Measurements from ENCODE around the gene IGSF22. TPM values are rescaled to one million over a fixed set of nuclear protein-coding genes. Genes with fewer than 3 reads are reported as not detected.

The IGSF22 gene
- total RNA-seq, 3 donors from 2014 or later (not counting 1 experiment from before 2014, with no cell fraction given), result 0.83 to 1.7 (median 1.2) TPM

GRCh38 chr11:18743900-18744514, 18.0 kb upstream of the IGSF22 start:
- no peak for TF ChIP-seq CTCF (IDR thresholded peaks at IDR 0.05)
- peaks cover 0 to 4% of the 10 kb centered on the region in 2 donors for H3K4me1 Mint-ChIP-seq
- H3K4me3 Mint-ChIP-seq, result no peak overlapping the region
- H3K36me3 Mint-ChIP-seq, result no peaks in the 10 kb centered on the region
- WGBS (ENCODE audit: insufficient coverage), result 84% methylated on average over 12 of the region's 15 CpGs
- Histone ChIP-seq H3K36me3 (ENCODE audit: control insufficient read depth, insufficient read depth, low read length) (no peaks in the 10 kb centered on the region), H3K9me3 (ENCODE audit: control insufficient read depth, insufficient read depth, low read length) (no peaks in the 10 kb centered on the region), H3K27me3 (ENCODE audit: control insufficient read depth, insufficient read depth, low read length) (no peaks in the 10 kb centered on the region), H3K27ac (ENCODE audit: low read length) (no peak overlapping the region), H3K4me3 (ENCODE audit: low read length) (no peak overlapping the region), H3K4me1 (ENCODE audit: control insufficient read depth, insufficient read depth, low read length) (no peaks in the 10 kb centered on the region)
- intact Hi-C loops (cut with micrococcal nuclease), result no loop called here
- H3K27ac Mint-ChIP-seq, result no peak overlapping the region
- ATAC-seq (no peak), DNase-seq (no peak)
- no peaks in the 10 kb centered on the region for H3K9me3 Mint-ChIP-seq
- peaks cover 0 to 3% of the 10 kb centered on the region in 2 donors for H3K27me3 Mint-ChIP-seq (ENCODE audit: low read depth in 2 of 2)

- no peaks in the 10 kb centered on the region for H3K36me3 Mint-ChIP-seq
These were observed 17.4 kb upstream of the IGSF22 start for GRCh38 chr11:18743365-18743764.

GRCh38 chr11:18741783-18742182, 15.8 kb upstream of the IGSF22 start:
- no peaks in the 10 kb centered on the region for H3K36me3 Mint-ChIP-seq
- 85% methylated on average over 3 of the region's 3 CpGs for WGBS (ENCODE audit: insufficient coverage)
- no peak for TF ChIP-seq CTCF (IDR thresholded peaks at IDR 0.05)
- intact Hi-C loops (cut with micrococcal nuclease), result no loop called here
- H3K9me3 Mint-ChIP-seq, result no peaks in the 10 kb centered on the region
- DNase-seq, result no peak
- H3K4me3 Mint-ChIP-seq, result no peak overlapping the region
- peaks cover 0 to 5% of the 10 kb centered on the region in 2 donors for H3K27me3 Mint-ChIP-seq (ENCODE audit: low read depth in 2 of 2)
- Histone ChIP-seq H3K4me1 (ENCODE audit: control insufficient read depth, insufficient read depth, low read length) (no peaks in the 10 kb centered on the region), H3K27me3 (ENCODE audit: control insufficient read depth, insufficient read depth, low read length) (no peaks in the 10 kb centered on the region), H3K36me3 (ENCODE audit: control insufficient read depth, insufficient read depth, low read length) (no peaks in the 10 kb centered on the region), H3K27ac (ENCODE audit: low read length) (no peak overlapping the region), H3K9me3 (ENCODE audit: control insufficient read depth, insufficient read depth, low read length) (no peaks in the 10 kb centered on the region), H3K4me3 (ENCODE audit: low read length) (no peak overlapping the region)
- H3K27ac Mint-ChIP-seq, result no peak overlapping the region
- ATAC-seq, result no peak
- H3K4me1 Mint-ChIP-seq, result peaks cover 0 to 5% of the 10 kb centered on the region in 2 donors

More at GRCh38 chr11:18743365-18743764, 17.4 kb upstream of the IGSF22 start:
- intact Hi-C loops (cut with micrococcal nuclease), result no loop called here
- H3K27ac Mint-ChIP-seq, result no peak overlapping the region
- H3K4me3 ChIP-seq (ENCODE audit: low read length), result no peak overlapping the region
- peaks cover 0 to 5% of the 10 kb centered on the region in 2 donors for H3K27me3 Mint-ChIP-seq (ENCODE audit: low read depth in 2 of 2)
- no peak for DNase-seq
- no peak overlapping the region for H3K4me3 Mint-ChIP-seq
- H3K27ac ChIP-seq (ENCODE audit: low read length), result no peak overlapping the region
- TF ChIP-seq CTCF (IDR thresholded peaks at IDR 0.05), result no peak
- H3K9me3 ChIP-seq (ENCODE audit: control insufficient read depth, insufficient read depth, low read length), result no peaks in the 10 kb centered on the region
- ATAC-seq, result no peak
- H3K36me3 ChIP-seq (ENCODE audit: control insufficient read depth, insufficient read depth, low read length), result no peaks in the 10 kb centered on the region
- H3K4me1 ChIP-seq (ENCODE audit: control insufficient read depth, insufficient read depth, low read length), result no peaks in the 10 kb centered on the region
- H3K4me1 Mint-ChIP-seq, result peaks cover 0 to 5% of the 10 kb centered on the region in 2 donors
- H3K9me3 Mint-ChIP-seq, result no peaks in the 10 kb centered on the region
- H3K27me3 ChIP-seq (ENCODE audit: control insufficient read depth, insufficient read depth, low read length), result no peaks in the 10 kb centered on the region
- WGBS (ENCODE audit: insufficient coverage), result 83% methylated on average over 10 of the region's 10 CpGs

- intact Hi-C loops (cut with micrococcal nuclease), result loop anchor here (10.0 kb wide), 1 partner anchor 625 kb away; no protein-coding TSS in a partner anchor
- Mint-ChIP-seq H3K4me3 (no peak overlapping the region), H3K27ac (no peak overlapping the region), H3K4me1 (peaks cover 0 to 5% of the 10 kb centered on the region in 2 donors), H3K36me3 (no peaks in the 10 kb centered on the region), H3K9me3 (no peaks in the 10 kb centered on the region), H3K27me3 (ENCODE audit: low read depth in 2 of 2) (peaks cover 0 to 8% of the 10 kb centered on the region in 2 donors)
- DNase-seq, result no peak
- Histone ChIP-seq H3K9me3 (ENCODE audit: control insufficient read depth, insufficient read depth, low read length) (no peaks in the 10 kb centered on the region), H3K36me3 (ENCODE audit: control insufficient read depth, insufficient read depth, low read length) (no peaks in the 10 kb centered on the region), H3K4me1 (ENCODE audit: control insufficient read depth, insufficient read depth, low read length) (no peaks in the 10 kb centered on the region), H3K4me3 (ENCODE audit: low read length) (no peak overlapping the region), H3K27ac (ENCODE audit: low read length) (no peak overlapping the region), H3K27me3 (ENCODE audit: control insufficient read depth, insufficient read depth, low read length) (no peaks in the 10 kb centered on the region)
- no peak for TF ChIP-seq CTCF (IDR thresholded peaks at IDR 0.05)
- no peak for ATAC-seq
- 59% methylated on average over 3 of the region's 4 CpGs for WGBS (ENCODE audit: insufficient coverage)
These were observed 13.7 kb upstream of the IGSF22 start for GRCh38 chr11:18739685-18740084.

All from natural killer cell (primary cell).